Transverse colon (tissue), 3 donors: Measurements from ENCODE around the gene RCL1.

ENCODE experiments used
- EP300 ChIP-seq: sonication (generic); formaldehyde crosslinking; IDR thresholded peaks from one replicate; pipeline ENCODE4 v1.6.1; 2017; ENCODE audit warnings: antibody characterized with exemption, low read depth
- POLR2A ChIP-seq: fragments of 450-650 bp; IDR thresholded peaks from one replicate; pipeline ENCODE4 v1.6.1; 2016; ENCODE audit warnings: antibody characterized with exemption, mild to moderate bottlenecking, moderate library complexity
- TF ChIP-seq, protein P1 (sequence below), 5 experiments: fragments of 200-600 bp in 3 of 5; fragments of 450-650 bp in 2 of 5; sonication (generic) in 3 of 5; IDR thresholded peaks; 1 replicate in 2 of 5; 2 replicates in 3 of 5; pipeline ENCODE4 v1.5.1; 2016 to 2017; ENCODE audit warnings: antibody characterized with exemption in 5 of 5, inconsistent platforms in 3 of 5, mild to moderate bottlenecking in 2 of 5, moderate library complexity in 1 of 5

DNA sequence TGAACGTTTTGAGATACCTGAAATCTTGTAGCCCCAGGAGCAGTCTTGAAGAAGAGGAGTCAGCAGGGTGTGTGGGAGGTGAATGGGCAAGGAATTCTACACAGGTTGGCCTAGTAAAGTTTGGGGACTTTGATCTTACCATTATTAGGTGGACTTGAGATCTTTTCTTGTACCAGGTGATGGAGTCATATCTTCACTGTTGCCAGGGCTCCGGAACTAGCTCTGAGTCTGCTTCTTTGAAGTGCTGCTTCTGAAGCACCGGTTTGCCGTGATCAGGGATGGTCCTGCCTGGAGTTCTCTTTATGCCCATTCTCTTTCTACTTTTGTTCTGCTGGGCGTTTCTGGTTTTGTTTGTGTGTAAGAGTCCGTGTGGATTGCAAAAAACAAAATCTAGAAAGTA, 27.4 kb downstream of the RCL1 start:
- TF ChIP-seq, protein P1, sequence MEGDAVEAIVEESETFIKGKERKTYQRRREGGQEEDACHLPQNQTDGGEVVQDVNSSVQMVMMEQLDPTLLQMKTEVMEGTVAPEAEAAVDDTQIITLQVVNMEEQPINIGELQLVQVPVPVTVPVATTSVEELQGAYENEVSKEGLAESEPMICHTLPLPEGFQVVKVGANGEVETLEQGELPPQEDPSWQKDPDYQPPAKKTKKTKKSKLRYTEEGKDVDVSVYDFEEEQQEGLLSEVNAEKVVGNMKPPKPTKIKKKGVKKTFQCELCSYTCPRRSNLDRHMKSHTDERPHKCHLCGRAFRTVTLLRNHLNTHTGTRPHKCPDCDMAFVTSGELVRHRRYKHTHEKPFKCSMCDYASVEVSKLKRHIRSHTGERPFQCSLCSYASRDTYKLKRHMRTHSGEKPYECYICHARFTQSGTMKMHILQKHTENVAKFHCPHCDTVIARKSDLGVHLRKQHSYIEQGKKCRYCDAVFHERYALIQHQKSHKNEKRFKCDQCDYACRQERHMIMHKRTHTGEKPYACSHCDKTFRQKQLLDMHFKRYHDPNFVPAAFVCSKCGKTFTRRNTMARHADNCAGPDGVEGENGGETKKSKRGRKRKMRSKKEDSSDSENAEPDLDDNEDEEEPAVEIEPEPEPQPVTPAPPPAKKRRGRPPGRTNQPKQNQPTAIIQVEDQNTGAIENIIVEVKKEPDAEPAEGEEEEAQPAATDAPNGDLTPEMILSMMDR (IDR thresholded peaks at IDR 0.05): no peak
- no peak for TF ChIP-seq POLR2A
- no peak for TF ChIP-seq EP300
